K562 (cell line): ENCODE results near the gene CAMK1D.

ENCODE experiments used
- GATA2 ChIP-seq: sonication (generic); formaldehyde crosslinking; IDR thresholded peaks from 2 replicates; pipeline ENCODE4 v1.4.0; 2020; ENCODE audit warnings: mild to moderate bottlenecking, missing genetic modification reagents
- TAF1 ChIP-seq: IDR thresholded peaks from 2 replicates; pipeline ENCODE4 v1.6.1; 2011; ENCODE audit warnings: mild to moderate bottlenecking, low read length, moderate library complexity; ENCODE audit not compliant: insufficient read depth, control insufficient read depth, severe bottlenecking; ENCODE audit errors: extremely low read depth
- TF ChIP-seq, protein P1 (sequence below): fragments of 250-450 bp; sonication (Bioruptor Pico); IDR thresholded peaks from 2 replicates; pipeline ENCODE4 v1.8.0; 2021; ENCODE audit warnings: mild to moderate bottlenecking, moderate library complexity
- TF ChIP-seq, protein P2 (sequence below): sonication (generic); formaldehyde crosslinking; IDR thresholded peaks from 2 replicates; pipeline ENCODE4 v1.8.1; 2022; ENCODE audit warnings: missing genetic modification reagents

DNA sequence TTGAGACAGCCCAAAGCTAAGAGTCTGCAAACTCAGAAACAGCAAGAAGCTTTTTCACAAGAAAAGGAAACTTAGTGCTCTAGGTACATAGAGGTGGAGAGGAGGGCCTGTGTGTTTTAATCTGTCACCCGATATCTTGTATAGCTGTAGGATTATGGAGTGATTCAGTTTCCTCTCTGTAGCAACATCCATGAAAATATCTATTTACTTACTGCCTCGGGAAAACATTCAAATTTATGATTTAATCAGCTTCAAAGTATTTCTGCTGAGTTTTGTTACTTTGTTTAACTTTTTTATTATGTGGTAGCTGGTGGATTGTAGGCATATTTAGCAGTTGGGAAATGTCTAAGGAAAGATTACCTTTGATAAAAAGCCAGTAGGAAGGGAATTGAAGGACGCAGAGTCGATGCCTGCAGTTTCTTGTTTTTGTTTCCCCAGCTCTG, 360.2 kb downstream of the CAMK1D start:
- TF ChIP-seq, protein P1, sequence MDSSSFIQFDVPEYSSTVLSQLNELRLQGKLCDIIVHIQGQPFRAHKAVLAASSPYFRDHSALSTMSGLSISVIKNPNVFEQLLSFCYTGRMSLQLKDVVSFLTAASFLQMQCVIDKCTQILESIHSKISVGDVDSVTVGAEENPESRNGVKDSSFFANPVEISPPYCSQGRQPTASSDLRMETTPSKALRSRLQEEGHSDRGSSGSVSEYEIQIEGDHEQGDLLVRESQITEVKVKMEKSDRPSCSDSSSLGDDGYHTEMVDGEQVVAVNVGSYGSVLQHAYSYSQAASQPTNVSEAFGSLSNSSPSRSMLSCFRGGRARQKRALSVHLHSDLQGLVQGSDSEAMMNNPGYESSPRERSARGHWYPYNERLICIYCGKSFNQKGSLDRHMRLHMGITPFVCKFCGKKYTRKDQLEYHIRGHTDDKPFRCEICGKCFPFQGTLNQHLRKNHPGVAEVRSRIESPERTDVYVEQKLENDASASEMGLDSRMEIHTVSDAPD (CRISPR knock-in tag) = no peak
- TF ChIP-seq TAF1 = no peak
- TF ChIP-seq GATA2 = no peak
- TF ChIP-seq, protein P2, sequence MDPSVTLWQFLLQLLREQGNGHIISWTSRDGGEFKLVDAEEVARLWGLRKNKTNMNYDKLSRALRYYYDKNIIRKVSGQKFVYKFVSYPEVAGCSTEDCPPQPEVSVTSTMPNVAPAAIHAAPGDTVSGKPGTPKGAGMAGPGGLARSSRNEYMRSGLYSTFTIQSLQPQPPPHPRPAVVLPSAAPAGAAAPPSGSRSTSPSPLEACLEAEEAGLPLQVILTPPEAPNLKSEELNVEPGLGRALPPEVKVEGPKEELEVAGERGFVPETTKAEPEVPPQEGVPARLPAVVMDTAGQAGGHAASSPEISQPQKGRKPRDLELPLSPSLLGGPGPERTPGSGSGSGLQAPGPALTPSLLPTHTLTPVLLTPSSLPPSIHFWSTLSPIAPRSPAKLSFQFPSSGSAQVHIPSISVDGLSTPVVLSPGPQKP = no peak
